Measurements from ENCODE around the gene AAGAB. TPM values are rescaled to one million over a fixed set of nuclear protein-coding genes. Genes with fewer than 3 reads are reported as not detected.
"Not testable (repeated sequence)": the region's sequence is repeated elsewhere in the genome, so short reads cannot be mapped to it uniquely, and the experiment has no call there.

The AAGAB gene
- total RNA-seq, 2 donors from 2014 or later, result 67.7 to 99.1 TPM

- peaks cover 7% of the 10 kb centered on the region for H3K36me3 ChIP-seq (ENCODE audit: control insufficient read depth, insufficient read depth, low read length)
- WGBS, 2 experiments (ENCODE audit: insufficient coverage in 1 of 2, insufficient read length in 1 of 2), result 100% methylated on average over 2 of the region's 2 CpGs
- peaks cover 5% of the 10 kb centered on the region for H3K9me3 Mint-ChIP-seq
Observed at GRCh38 chr15:67156426-67156825, 98.0 kb downstream of the AAGAB start.

GRCh38 chr15:67154249-67154648 is 100.2 kb downstream of the AAGAB start:
- no peaks in the 10 kb centered on the region for H3K27me3 ChIP-seq (ENCODE audit: control insufficient read depth, insufficient read depth, low read length, poor library complexity, severe bottlenecking)
- TF ChIP-seq CTCF (conservative IDR thresholded peaks at IDR 0.05), result no peak
- no peak overlapping the region for H3K9ac ChIP-seq (ENCODE audit: extremely low read depth, low read length, poor library complexity, severe bottlenecking)
- Mint-ChIP-seq H3K36me3 (ENCODE audit: low read depth) (peaks cover 6% of the 10 kb centered on the region), H3K4me3 (no peak overlapping the region), H3K27me3 (ENCODE audit: insufficient read depth) (peaks cover 15% of the 10 kb centered on the region), H3K27ac (no peak overlapping the region), H3K4me1 (peaks cover 37% of the 10 kb centered on the region), H3K9me3 (peaks cover 5% of the 10 kb centered on the region)
- H3K27ac ChIP-seq (ENCODE audit: low read depth, low read length), result no peak overlapping the region
- H3K4me1 ChIP-seq (ENCODE audit: control insufficient read depth, insufficient read depth, low read length), result peaks cover 33% of the 10 kb centered on the region
- H3K4me3 ChIP-seq (ENCODE audit: low read length), result no peak overlapping the region
- peaks cover 8% of the 10 kb centered on the region for H3K9me3 ChIP-seq (ENCODE audit: control insufficient read depth, low read length)
- DNase-seq, result no peak
- peaks cover 7% of the 10 kb centered on the region for H3K36me3 ChIP-seq (ENCODE audit: control insufficient read depth, insufficient read depth, low read length)

More at GRCh38 chr15:67156426-67156825, 98.0 kb downstream of the AAGAB start:
- H3K27me3 Mint-ChIP-seq (ENCODE audit: insufficient read depth), result peaks cover 20% of the 10 kb centered on the region
- H3K27ac Mint-ChIP-seq, result no peak overlapping the region
- peaks cover 22% of the 10 kb centered on the region for H3K4me1 ChIP-seq (ENCODE audit: control insufficient read depth, insufficient read depth, low read length)
- no peak overlapping the region for H3K27ac ChIP-seq (ENCODE audit: low read depth, low read length)
- no peak for DNase-seq
- TF ChIP-seq CTCF (conservative IDR thresholded peaks at IDR 0.05), result no peak
- no peaks in the 10 kb centered on the region for H3K27me3 ChIP-seq (ENCODE audit: control insufficient read depth, insufficient read depth, low read length, poor library complexity, severe bottlenecking)
- H3K4me3 ChIP-seq (ENCODE audit: low read length), result no peak overlapping the region
- peaks cover 25% of the 10 kb centered on the region for H3K4me1 Mint-ChIP-seq
- no peak overlapping the region for H3K4me3 Mint-ChIP-seq
- H3K9ac ChIP-seq (ENCODE audit: extremely low read depth, low read length, poor library complexity, severe bottlenecking), result no peak overlapping the region
- H3K9me3 ChIP-seq (ENCODE audit: control insufficient read depth, low read length), result peaks cover 8% of the 10 kb centered on the region
- peaks cover 6% of the 10 kb centered on the region for H3K36me3 Mint-ChIP-seq (ENCODE audit: low read depth)

GRCh38 chr15:67153044-67153443 is 101.4 kb downstream of the AAGAB start:
- not testable (repeated sequence) for H3K27ac ChIP-seq (ENCODE audit: low read depth, low read length); H3K36me3 Mint-ChIP-seq (ENCODE audit: low read depth); H3K9me3 Mint-ChIP-seq; H3K27me3 ChIP-seq (ENCODE audit: control insufficient read depth, insufficient read depth, low read length, poor library complexity, severe bottlenecking); H3K4me3 ChIP-seq (ENCODE audit: low read length); H3K36me3 ChIP-seq (ENCODE audit: control insufficient read depth, insufficient read depth, low read length); H3K4me3 Mint-ChIP-seq; H3K9ac ChIP-seq (ENCODE audit: extremely low read depth, low read length, poor library complexity, severe bottlenecking); H3K9me3 ChIP-seq (ENCODE audit: control insufficient read depth, low read length)
- Mint-ChIP-seq H3K27ac (peak overlapping the region; percentile 27), H3K4me1 (peaks cover 46% of the 10 kb centered on the region), H3K27me3 (ENCODE audit: insufficient read depth) (peaks cover 19% of the 10 kb centered on the region)
- WGBS, 2 experiments (ENCODE audit: insufficient coverage in 1 of 2, insufficient read length in 1 of 2), result 38 to 73% methylated on average over 6 of the region's 6 CpGs
- peaks cover 36% of the 10 kb centered on the region for H3K4me1 ChIP-seq (ENCODE audit: control insufficient read depth, insufficient read depth, low read length)
- DNase-seq, result peak; percentile 79

GRCh38 chr15:67152429-67152828 is 102.0 kb downstream of the AAGAB start:
- Mint-ChIP-seq H3K36me3 (ENCODE audit: low read depth) (peaks cover 6% of the 10 kb centered on the region), H3K27ac (peak overlapping the region; percentile 27), H3K27me3 (ENCODE audit: insufficient read depth) (peaks cover 18% of the 10 kb centered on the region), H3K9me3 (peaks cover 5% of the 10 kb centered on the region), H3K4me1 (peaks cover 52% of the 10 kb centered on the region), H3K4me3 (no peak overlapping the region)
- 22 to 40% methylated on average over 1 of the region's 1 CpG for WGBS, 2 experiments (ENCODE audit: insufficient coverage in 1 of 2, insufficient read length in 1 of 2)
- Histone ChIP-seq H3K9me3 (ENCODE audit: control insufficient read depth, low read length) (peaks cover 8% of the 10 kb centered on the region), H3K4me1 (ENCODE audit: control insufficient read depth, insufficient read depth, low read length) (peaks cover 40% of the 10 kb centered on the region), H3K27ac (ENCODE audit: low read depth, low read length) (no peak overlapping the region), H3K27me3 (ENCODE audit: control insufficient read depth, insufficient read depth, low read length, poor library complexity, severe bottlenecking) (no peaks in the 10 kb centered on the region), H3K4me3 (ENCODE audit: low read length) (no peak overlapping the region), H3K9ac (ENCODE audit: extremely low read depth, low read length, poor library complexity, severe bottlenecking) (no peak overlapping the region), H3K36me3 (ENCODE audit: control insufficient read depth, insufficient read depth, low read length) (peaks cover 7% of the 10 kb centered on the region)
- TF ChIP-seq CTCF (conservative IDR thresholded peaks at IDR 0.05), result no peak
- no peak for DNase-seq
